Fibroblast of the aortic adventitia (primary cell): ENCODE results near the gene ELAVL3. TPM values are rescaled to one million over a fixed set of nuclear protein-coding genes. Genes with fewer than 3 reads are reported as not detected.

ENCODE experiments used
- DNase-seq: peaks from one replicate; pipeline ENCODE4 v3.0.0-alpha.2; 2010; ENCODE audit warnings: low read depth
- H3K4me3 ChIP-seq: 2 replicates; pipeline ENCODE4 v1.5.1; 2011; ENCODE audit warnings: low read depth, mild to moderate bottlenecking, control low read depth, low read length, moderate library complexity
- CTCF ChIP-seq: IDR thresholded peaks from 2 replicates; pipeline ENCODE4 v1.5.1; 2011; ENCODE audit warnings: mild to moderate bottlenecking, low read length, control low read depth, inconsistent platforms; ENCODE audit not compliant: insufficient read depth
- total RNA-seq: library from RNA; depleted of rRNA; stranded (reverse); fragments of >200 nt; gene quantifications from 2 replicates; pipeline ENCODE4 v1.2.3, GENCODE V29; 2012; ENCODE audit warnings: low replicate concordance

The ELAVL3 gene
- total RNA-seq, 1 donor: 0.45 TPM

- no peak for DNase-seq
- no peak overlapping the region for H3K4me3 ChIP-seq
- TF ChIP-seq CTCF: no peak
Measured at GRCh38 chr19:11489378-11489777, 8.5 kb upstream of the ELAVL3 start.

DNA sequence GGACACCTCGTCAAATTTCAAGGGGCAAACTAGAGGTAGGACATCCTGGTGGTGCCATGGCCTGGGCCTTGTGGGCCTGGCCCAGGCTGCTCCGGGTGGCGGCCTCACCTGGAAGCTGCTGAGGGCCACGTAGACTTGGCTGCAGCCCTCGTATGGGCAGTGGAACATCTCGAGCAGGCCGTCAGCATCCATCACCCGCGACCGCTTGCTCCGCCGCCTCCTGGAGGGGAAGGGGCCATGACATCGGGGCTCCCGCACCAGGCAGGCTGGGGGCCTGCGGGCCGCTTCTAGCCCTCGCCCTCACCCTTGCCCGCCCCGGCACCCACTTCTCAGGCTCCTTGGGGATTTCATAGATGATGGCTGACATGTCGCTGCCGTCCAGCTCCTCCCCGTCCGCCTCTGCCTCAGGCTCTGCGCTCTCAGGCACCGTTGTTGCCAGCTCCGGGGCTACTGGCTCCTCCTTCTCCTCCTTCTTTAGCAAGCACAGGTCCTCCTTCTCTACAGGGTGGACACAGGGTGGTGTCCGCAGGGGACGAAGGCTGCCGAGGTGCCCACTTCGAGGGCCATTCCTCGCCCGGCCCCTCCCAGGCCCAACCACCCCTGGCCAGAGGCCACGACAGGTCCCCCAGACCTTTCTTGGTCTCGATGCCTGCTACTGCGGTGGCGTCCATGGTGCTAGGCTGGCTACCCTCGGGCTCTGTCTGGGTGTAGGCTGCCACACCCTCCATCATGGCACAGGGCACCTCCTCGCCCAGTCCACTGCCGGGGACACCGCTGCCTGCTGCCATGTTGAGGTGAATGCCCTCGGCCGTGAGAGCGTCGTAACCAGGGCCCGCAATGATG, 6.0 kb upstream of the ELAVL3 start:
- TF ChIP-seq CTCF: no peak
- DNase-seq: no peak
- no peak overlapping the region for H3K4me3 ChIP-seq

- no peak for TF ChIP-seq CTCF
- H3K4me3 ChIP-seq: no peak overlapping the region
- DNase-seq: no peak
Measured at GRCh38 chr19:11485245-11485837, 4.5 kb upstream of the ELAVL3 start.

DNA sequence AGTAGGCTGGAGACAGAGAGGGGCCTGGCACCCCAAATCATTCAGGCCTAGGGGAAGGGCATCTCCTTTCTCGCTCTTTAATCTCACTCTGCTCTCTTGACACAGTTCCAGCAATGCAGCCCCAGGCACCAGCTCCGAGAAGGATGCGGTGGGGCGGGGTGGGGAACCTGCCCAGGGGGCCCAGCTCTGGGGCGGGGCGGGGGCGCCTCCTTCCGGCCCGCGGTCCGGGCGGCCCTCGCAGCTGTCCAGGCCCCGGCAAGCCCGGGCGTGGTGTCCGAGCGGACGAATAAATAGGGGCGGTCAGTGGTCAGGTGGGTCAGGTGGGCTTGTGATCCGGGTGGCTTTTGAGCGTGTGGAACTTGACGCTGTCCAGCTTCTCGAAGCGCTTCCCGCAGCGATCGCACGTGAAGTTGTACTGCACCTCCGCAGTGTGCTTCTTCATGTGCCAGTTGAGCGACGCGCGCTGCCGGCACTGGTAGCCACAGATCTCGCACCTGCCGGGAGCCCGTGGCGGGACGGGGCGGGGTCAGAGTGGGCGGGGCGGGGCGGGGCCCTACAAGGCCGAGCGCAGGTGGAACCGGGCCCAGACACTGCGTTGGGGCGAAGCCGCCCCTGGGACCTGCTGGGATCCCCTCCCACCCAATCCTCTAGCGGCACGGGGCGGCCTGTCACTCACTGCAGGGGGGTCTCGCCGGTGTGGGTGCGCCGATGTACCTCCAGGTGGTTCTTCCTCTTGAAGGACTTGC, 2.7 kb upstream of the ELAVL3 start:
- DNase-seq: no peak
- no peak for TF ChIP-seq CTCF
- H3K4me3 ChIP-seq: no peak overlapping the region

DNA sequence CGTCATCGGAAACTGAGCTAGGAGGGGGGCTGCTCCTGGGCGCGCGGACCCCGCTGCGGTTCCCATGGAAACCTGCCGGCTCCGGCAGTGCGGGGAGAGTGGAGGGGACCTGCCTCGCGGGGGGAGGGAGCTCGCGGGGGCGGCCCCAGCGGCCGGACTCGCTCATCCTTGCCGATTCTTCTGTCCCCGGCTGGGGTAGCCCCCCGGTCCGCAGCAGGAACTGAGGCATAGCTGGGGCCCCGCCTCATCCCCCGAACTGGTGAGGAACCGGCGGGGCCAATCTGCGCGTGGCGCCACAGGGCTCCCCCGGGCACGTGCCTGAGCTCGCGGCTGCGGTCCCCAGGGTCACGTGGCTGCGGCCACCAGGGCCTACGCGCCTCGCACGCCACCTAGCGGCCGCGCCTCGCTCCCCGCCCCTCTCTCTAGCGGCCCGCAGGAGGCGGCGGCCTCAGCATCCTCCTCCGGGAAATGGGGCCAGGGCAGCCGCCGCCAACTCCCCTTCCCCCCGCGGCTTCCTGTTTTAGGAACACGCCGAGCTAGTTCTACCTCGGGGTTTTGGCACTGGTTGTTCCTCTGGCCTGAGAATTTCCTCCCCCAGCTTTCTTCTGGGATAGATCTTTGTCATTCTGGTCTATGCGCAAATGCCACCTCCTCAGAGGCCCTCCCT, 1.7 kb upstream of the ELAVL3 start:
- peak; percentile 66 for DNase-seq
- TF ChIP-seq CTCF: peak; percentile 60
- peak overlapping the region; percentile 52 for H3K4me3 ChIP-seq

GRCh38 chr19:11481534-11482383, 913 bp upstream of the ELAVL3 start:
- H3K4me3 ChIP-seq: peak overlapping the region; percentile 52
- TF ChIP-seq CTCF: no peak
- DNase-seq: peak; percentile 75
